ENCODE results near the gene POLR1E.

Gene POLR1E

DNA sequence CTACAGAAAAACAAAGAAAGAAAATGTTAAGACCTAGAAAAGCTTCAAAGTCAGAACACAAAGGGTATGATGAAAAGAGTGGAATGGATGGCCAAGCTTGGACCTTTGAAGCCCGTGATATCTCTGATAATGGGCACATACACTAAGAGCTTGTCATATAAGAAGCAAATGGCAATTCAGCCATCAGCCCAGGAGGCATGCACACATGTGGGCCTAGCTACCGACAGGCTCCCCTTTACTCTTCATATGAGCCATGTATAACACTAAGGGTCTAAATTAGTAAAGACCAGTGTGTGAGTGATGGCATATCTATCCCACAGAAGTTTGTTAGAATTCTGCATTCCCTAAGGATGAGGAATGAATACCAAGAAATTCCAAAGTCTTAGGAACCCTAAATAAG is 43.2 kb upstream of the POLR1E start:
- DNase-seq (ENCODE audit: low spot score), result no peak
- TF ChIP-seq, protein P1, sequence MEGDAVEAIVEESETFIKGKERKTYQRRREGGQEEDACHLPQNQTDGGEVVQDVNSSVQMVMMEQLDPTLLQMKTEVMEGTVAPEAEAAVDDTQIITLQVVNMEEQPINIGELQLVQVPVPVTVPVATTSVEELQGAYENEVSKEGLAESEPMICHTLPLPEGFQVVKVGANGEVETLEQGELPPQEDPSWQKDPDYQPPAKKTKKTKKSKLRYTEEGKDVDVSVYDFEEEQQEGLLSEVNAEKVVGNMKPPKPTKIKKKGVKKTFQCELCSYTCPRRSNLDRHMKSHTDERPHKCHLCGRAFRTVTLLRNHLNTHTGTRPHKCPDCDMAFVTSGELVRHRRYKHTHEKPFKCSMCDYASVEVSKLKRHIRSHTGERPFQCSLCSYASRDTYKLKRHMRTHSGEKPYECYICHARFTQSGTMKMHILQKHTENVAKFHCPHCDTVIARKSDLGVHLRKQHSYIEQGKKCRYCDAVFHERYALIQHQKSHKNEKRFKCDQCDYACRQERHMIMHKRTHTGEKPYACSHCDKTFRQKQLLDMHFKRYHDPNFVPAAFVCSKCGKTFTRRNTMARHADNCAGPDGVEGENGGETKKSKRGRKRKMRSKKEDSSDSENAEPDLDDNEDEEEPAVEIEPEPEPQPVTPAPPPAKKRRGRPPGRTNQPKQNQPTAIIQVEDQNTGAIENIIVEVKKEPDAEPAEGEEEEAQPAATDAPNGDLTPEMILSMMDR (IDR thresholded peaks at IDR 0.05; ENCODE audit: borderline replicate concordance, control extremely low read depth, extremely low read depth, insufficient read depth, missing control alignments), result no peak
- in situ Hi-C loops (cut with MboI; ENCODE audit: low sequenced_read_pairs, unreplicated experiment), result no loop called here

DNA sequence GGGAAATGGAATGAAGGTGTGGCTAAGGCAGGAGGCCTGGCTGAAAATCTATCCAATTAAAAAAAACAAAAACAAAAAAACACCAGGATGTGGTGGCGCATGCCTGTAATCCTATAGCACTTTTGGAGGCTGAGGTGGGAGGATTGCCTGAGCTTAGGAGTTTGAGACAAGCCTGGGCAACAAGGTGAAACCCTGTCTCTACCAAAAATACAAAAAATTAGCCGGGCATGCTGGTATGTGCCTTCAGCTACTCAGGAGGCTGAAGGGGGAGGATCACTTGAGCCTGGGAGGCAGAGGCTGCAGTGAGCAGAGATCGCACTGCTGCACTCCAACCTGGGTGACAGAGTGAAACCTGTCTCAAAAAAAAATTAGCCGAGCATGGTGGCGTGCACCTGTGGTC is 42.2 kb upstream of the POLR1E start:
- DNase-seq (ENCODE audit: low spot score), result no peak
- in situ Hi-C loops (cut with MboI; ENCODE audit: low sequenced_read_pairs, unreplicated experiment), result no loop called here
- TF ChIP-seq, protein P1 (IDR thresholded peaks at IDR 0.05; ENCODE audit: borderline replicate concordance, control extremely low read depth, extremely low read depth, insufficient read depth, missing control alignments), result no peak

DNA sequence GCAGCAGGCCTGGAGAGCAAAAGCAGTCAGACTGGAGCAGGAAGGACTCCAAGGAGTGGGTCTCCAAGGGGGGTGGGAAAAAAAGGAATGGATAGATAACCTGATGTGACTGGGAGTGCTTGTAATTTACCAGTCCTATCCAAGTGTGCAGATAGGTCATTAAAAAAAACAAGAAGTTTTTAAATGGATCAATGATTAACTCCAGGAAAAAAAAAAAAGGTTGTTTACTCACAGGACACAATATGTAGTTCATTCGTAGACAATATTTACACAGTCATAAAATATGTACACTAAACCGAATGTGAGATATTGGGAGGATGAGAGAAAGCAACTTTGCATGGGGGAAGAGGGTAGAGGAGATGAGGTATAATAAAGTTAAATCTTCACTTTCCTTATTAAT is 40.9 kb upstream of the POLR1E start:
- TF ChIP-seq, protein P1 (IDR thresholded peaks at IDR 0.05; ENCODE audit: borderline replicate concordance, control extremely low read depth, extremely low read depth, insufficient read depth, missing control alignments), result no peak

DNA sequence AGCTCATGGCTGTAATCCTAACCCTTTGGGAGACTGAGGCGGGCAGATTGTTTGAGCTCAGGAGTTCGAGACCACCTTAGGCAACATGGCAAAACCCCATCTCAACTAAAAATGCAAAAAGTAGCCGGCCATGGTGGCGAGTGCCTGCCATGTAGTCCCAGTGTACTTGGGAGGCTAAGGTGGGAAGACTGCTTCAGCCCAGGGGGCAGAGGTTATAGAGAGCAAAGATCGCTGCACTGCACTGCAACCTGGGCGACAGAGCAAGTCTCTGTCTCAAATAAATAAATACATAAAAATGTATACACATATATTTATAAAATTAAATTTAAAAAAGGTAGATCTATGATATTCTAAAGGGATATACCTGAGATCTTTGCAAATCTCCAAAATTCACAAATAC is 39.9 kb upstream of the POLR1E start:
- in situ Hi-C loops (cut with MboI; ENCODE audit: low sequenced_read_pairs, unreplicated experiment), result no loop called here
- TF ChIP-seq, protein P1 (IDR thresholded peaks at IDR 0.05; ENCODE audit: borderline replicate concordance, control extremely low read depth, extremely low read depth, insufficient read depth, missing control alignments), result no peak
- no peak for DNase-seq (ENCODE audit: low spot score)

More for the DNA sequence above, 40.9 kb upstream of the POLR1E start:
- DNase-seq (ENCODE audit: low spot score), result no peak
- in situ Hi-C loops (cut with MboI; ENCODE audit: low sequenced_read_pairs, unreplicated experiment), result no loop called here

DNA sequence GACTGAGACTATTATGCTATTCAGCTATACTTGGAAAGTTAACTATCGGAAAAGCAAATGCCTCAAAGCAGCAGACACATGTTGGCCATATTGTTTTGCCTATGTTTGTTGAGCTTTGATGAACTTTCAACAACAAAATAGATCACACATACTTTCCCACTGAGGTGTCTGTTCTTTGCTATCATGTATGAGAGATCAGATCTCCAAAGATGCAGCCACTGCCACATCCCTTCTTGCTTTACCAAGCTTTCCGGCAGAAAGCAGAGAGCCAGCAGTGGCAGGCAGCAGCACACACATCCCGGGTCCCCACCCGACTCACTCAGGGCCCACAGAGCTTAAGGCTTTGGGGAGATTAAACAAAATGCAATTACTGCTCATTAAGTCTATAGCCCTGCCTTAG is 39.3 kb upstream of the POLR1E start:
- in situ Hi-C loops (cut with MboI; ENCODE audit: low sequenced_read_pairs, unreplicated experiment), result no loop called here
- DNase-seq (ENCODE audit: low spot score), result no peak
- TF ChIP-seq, protein P1 (IDR thresholded peaks at IDR 0.05; ENCODE audit: borderline replicate concordance, control extremely low read depth, extremely low read depth, insufficient read depth, missing control alignments), result no peak

DNA sequence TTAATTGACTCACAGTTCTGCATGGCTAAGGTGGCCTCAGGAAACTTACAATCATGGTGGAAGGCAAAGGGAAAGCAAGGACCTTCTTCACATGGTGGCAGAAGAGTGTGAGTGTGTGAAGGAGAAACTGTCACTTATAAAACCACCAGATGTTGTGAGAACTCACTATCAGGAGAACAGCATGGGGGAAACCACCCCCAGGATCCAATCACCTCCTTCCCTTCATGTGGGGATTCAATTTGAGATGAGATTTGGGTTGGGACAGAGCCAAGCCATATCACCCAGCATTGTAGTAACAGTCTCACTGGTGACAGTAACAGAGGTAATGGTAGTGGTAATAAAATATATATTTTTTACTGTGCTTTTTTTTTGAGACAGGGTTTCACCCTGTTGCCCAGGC is 38.6 kb upstream of the POLR1E start:
- DNase-seq (ENCODE audit: low spot score), result no peak
- TF ChIP-seq, protein P1 (IDR thresholded peaks at IDR 0.05; ENCODE audit: borderline replicate concordance, control extremely low read depth, extremely low read depth, insufficient read depth, missing control alignments), result no peak
- in situ Hi-C loops (cut with MboI; ENCODE audit: low sequenced_read_pairs, unreplicated experiment), result no loop called here

Measured in GM13976 (cell line).